NCI-H345 (cell line): ENCODE data around the gene NGLY1.

ENCODE experiments used
- DNase-seq: peaks from one replicate; lab custom pipeline; 2025; lab: John Stamatoyannopoulos, UW

The NGLY1 gene

GRCh38 chr3:25707268-25707926 is 75.8 kb downstream of the NGLY1 start:
- no peak for DNase-seq

GRCh38 chr3:25706213-25706612 is 77.0 kb downstream of the NGLY1 start:
- DNase-seq: no peak

- DNase-seq: no peak
Observed at GRCh38 chr3:25697553-25697952, 85.7 kb downstream of the NGLY1 start.

- no peak for DNase-seq
Observed at GRCh38 chr3:25695731-25696420, 87.4 kb downstream of the NGLY1 start.

- DNase-seq: no peak
Observed at GRCh38 chr3:25693238-25693637, 90.0 kb downstream of the NGLY1 start.

- DNase-seq: no peak
Observed at GRCh38 chr3:25692341-25692740, 90.9 kb downstream of the NGLY1 start.

GRCh38 chr3:25690768-25691533 is 92.3 kb downstream of the NGLY1 start:
- DNase-seq: no peak

GRCh38 chr3:25689226-25689625 is 94.0 kb downstream of the NGLY1 start:
- no peak for DNase-seq

GRCh38 chr3:25687742-25688141 is 95.5 kb downstream of the NGLY1 start:
- DNase-seq: no peak

GRCh38 chr3:25686766-25687165 is 96.5 kb downstream of the NGLY1 start:
- no peak for DNase-seq

GRCh38 chr3:25683882-25684281 is 99.4 kb downstream of the NGLY1 start:
- DNase-seq: no peak

- no peak for DNase-seq
Observed at GRCh38 chr3:25683410-25683809, 99.8 kb downstream of the NGLY1 start.

GRCh38 chr3:25679642-25680302 is 103.5 kb downstream of the NGLY1 start:
- DNase-seq: no peak

GRCh38 chr3:25679166-25679565 is 104.1 kb downstream of the NGLY1 start:
- DNase-seq: no peak

GRCh38 chr3:25678581-25678980 is 104.7 kb downstream of the NGLY1 start:
- no peak for DNase-seq

- no peak for DNase-seq
Observed at GRCh38 chr3:25677121-25677520, 106.1 kb downstream of the NGLY1 start.

GRCh38 chr3:25674670-25675069 is 108.6 kb downstream of the NGLY1 start:
- DNase-seq: no peak

GRCh38 chr3:25673738-25674298 is 109.4 kb downstream of the NGLY1 start:
- no peak for DNase-seq
